Upper lobe of left lung (tissue), 4 donors: Measurements from ENCODE around the gene DLG5.

Experiments used
- CTCF ChIP-seq, 6 experiments: fragments of 450-650 bp in 4 of 6; fragments of 200-600 bp in 2 of 6; sonication (generic) in 2 of 6; IDR thresholded peaks; one replicate each; pipeline ENCODE4 v1.5.1; 2016 to 2019; ENCODE audit warnings: antibody characterized with exemption in 6 of 6
- EP300 ChIP-seq, 4 donors: sonication (generic); formaldehyde crosslinking; IDR thresholded peaks; one replicate each; pipeline ENCODE4 v1.5.1; 2017; ENCODE audit warnings: antibody characterized with exemption in 4 of 4, control low read depth in 2 of 4
- POLR2A ChIP-seq, 4 donors: fragments of 450-650 bp; IDR thresholded peaks; one replicate each; pipeline ENCODE4 v1.5.1; 2016 to 2017; ENCODE audit warnings: antibody characterized with exemption in 4 of 4, mild to moderate bottlenecking in 2 of 4
- POLR2AphosphoS5 ChIP-seq, 2 donors: sonication (generic); formaldehyde crosslinking; IDR thresholded peaks; one replicate each; pipeline ENCODE4 v1.5.1; 2017; ENCODE audit warnings: antibody characterized with exemption in 2 of 2

GRCh38 chr10:77907462-77907861 is 19.1 kb downstream of the DLG5 start:
- TF ChIP-seq EP300 (IDR thresholded peaks at IDR 0.05) (no peak), CTCF (IDR thresholded peaks at IDR 0.05) (no peak), POLR2AphosphoS5 (IDR thresholded peaks at IDR 0.05) (no peak), POLR2A (IDR thresholded peaks at IDR 0.05) (no peak)
